GM21528 (cell line): Measurements from ENCODE around the gene MUC22.

Experiments
- ATAC-seq: cut with Tn5 transposase; IDR thresholded peaks from one replicate; pipeline ENCODE4 v1.9.1; 2021; ENCODE audit warnings: mild to moderate bottlenecking, moderate library complexity; ENCODE audit not compliant: unreplicated experiment, low FRiP score

MUC22 gene

DNA sequence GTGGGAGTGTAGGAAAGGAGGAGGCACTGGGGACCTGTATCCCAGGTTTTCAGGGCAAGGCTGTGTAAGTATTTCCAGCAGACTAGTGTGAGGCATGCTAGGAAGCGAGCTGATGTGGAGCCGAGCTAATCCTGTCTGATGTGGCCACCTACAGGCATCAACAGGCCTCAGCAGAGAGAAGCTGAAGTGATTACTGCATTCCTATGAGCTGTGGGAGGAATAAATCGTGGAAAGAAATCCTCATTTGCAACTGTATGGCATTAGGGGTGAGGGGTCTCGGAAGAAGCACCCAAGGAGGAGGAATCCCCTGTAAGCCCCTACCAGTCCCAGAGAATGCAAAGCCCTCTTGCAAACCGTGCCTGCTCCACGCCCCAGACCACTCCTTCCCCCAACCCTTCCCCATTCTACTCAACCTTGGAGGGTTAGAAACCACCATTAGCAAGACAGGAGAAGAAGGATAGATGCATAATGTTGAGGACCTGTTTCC, 60.5 kb downstream of the MUC22 start:
- ATAC-seq = no peak

DNA sequence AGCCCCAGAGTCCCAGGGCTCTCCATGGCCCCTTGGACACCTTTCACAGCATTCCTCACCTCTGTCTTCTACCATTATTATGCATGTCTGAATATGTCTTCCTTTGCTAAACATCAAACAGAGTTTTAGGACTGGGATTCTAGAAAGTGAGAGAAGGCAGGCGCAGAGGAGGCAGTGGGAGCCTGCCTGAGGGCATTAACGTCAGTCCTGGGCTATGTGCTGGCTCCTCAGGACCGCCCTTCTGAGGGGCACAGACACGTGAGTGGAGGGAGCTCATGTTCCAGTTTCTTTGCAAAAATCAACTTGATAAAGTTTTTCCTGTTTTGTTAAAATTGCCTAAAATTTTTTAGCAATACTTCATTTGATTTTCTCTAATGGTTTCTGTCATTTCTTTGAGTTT, 64.1 kb downstream of the MUC22 start:
- ATAC-seq = no peak

DNA sequence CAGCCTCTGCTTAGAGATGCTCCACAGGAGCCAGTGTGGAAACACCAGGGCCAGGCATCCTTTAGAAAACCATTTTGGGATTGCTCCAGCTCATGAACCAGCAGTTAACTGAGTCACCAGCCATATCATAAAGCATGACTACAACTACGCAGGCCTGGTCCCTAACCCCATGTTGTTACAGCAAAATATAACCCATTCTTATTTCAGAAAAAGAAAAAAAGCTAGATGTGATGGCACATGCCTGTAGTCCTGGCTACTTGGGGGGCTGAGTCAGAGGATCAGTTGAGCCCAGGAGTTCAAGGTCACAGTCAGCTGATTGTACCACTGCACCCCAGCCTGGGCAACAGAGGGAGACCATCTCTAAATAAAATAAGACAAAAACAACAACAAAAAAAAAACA, 65.3 kb downstream of the MUC22 start:
- ATAC-seq = no peak

DNA sequence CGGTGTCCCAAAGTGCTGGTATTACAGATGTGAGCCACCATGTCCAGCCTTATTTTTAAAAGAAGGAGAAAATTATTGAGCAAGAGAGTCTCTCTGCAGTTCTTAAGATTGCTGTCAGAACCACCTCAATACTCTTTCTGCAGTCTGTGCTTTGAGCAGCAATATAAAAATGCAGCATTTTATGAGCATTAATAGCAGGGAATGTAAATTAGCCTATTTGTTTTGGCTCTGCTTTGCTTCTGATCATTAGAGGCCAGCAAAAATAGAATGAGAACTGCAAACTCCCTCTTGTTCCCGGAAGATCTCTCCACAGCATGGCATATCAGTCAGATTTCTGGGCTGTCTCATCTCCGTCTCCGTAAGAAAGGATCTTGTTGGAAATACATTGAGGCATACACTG, 66.3 kb downstream of the MUC22 start:
- no peak for ATAC-seq

DNA sequence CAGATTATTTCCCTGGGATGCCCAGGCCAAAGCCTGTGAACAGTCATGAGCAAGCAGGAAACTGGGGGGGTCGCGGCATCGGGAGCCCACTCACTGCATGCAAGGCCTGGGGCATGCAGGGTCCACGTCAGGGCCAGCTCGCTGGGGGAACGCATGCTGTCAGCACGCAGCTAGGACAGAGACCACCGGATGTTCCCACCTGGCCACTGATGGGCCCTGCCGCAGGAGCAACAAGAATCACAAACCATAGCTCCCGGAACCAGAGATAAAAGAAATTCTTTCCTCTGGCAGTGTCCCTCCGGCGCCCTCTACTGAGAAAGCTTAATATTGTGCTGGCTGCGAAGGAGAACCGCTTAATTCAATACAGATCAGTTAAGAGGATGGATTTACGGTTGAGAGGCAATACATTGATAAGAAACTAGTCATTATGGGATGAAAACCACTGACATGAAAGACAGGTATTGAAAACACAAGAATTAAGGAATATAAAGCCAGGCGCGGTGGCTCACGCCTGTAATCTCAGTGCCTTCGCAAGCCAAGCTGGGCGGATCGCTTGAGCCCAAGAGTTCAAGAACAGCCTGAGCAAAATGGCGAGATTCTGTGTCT, 69.5 kb downstream of the MUC22 start:
- ATAC-seq = no peak

DNA sequence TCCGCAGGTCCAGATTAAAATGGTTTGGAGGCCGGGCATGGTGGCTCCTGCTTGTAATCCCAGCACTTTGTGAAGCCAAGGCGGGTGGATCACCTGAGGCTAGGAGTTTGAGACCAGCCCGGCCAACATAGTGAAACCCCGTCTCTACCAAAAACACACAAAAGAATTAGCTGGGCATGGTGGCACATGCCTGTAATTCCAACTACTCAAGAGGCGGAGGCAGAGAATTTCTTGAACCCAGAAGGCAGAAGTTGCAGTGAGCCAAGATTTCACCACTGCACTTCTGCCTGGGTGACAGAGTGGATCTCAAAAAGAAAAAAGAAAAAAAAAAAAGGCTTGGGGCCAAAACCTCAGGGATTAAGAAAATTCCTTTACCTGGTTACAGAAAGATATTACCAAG, 71.6 kb downstream of the MUC22 start:
- ATAC-seq = no peak

DNA sequence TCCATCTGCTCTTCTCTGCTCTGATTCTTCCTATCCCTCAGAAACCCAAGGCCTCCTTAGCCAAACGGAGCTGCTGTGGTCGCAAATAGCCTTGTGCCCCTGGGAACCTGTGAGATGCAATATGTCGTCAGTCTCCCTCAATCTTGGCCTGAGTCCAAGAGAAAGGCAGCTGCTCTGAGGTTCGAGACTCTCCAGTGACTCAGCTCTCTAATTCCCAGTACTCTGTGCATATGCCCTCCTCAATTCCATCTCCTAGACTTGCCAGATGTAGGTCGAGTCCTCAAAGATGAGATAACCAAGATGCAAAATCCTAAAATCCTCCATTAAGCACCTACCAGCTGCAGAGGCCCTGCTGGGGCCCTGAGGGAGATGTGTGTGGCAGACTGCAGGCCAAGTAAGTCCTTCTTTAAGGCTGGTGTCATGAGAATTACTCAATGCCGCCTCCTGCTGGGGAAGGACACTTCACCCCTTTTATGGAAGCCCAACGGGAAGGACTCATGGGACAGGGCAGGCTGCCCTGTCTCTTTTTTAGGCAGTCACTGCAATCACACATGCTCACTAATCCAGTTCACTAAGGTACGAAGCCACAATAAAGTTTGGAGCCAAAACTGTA, 73.6 kb downstream of the MUC22 start:
- ATAC-seq = no peak
